Stimulated activated CD4-positive, alpha-beta T cell treated with anti-CD3 and anti-CD28 coated beads, Interleukin-2, amount 100 ng/mL, for 24 hours (primary cell): Measurements from ENCODE around the gene DNAH1.
A peak's percentile ranks its signal among the peaks of the same experiment; 100 is the strongest.

ENCODE experiments used
- DNase-seq, 2 donors: peaks; one replicate each; pipeline ENCODE4 v3.0.0-alpha.2; 2020

The DNAH1 gene

GRCh38 chr3:52291508-52292181, 24.5 kb upstream of the DNAH1 start:
- DNase-seq, result peak; percentile 38 to 48

- no peak for DNase-seq
These were observed 23.7 kb upstream of the DNAH1 start for GRCh38 chr3:52292247-52293065.

- no peak for DNase-seq
These were observed 22.4 kb upstream of the DNAH1 start for GRCh38 chr3:52293491-52294319.

GRCh38 chr3:52294320-52295150, 21.6 kb upstream of the DNAH1 start:
- no peak for DNase-seq

- no peak for DNase-seq
These were observed 20.4 kb upstream of the DNAH1 start for GRCh38 chr3:52295671-52296208.

GRCh38 chr3:52297242-52298148, 18.6 kb upstream of the DNAH1 start:
- no peak for DNase-seq

- no peak for DNase-seq
These were observed 17.7 kb upstream of the DNAH1 start for GRCh38 chr3:52298149-52299098.

- no peak for DNase-seq
These were observed 16.8 kb upstream of the DNAH1 start for GRCh38 chr3:52299247-52299878.

GRCh38 chr3:52299879-52300611, 16.1 kb upstream of the DNAH1 start:
- DNase-seq, result no peak

- no peak for DNase-seq
These were observed 13.5 kb upstream of the DNAH1 start for GRCh38 chr3:52302426-52303145.

- no peak for DNase-seq
These were observed 12.3 kb upstream of the DNAH1 start for GRCh38 chr3:52303811-52304210.

- DNase-seq, result no peak
These were observed 10.2 kb upstream of the DNAH1 start for GRCh38 chr3:52305926-52306325.

- no peak for DNase-seq
These were observed 9.1 kb upstream of the DNAH1 start for GRCh38 chr3:52306978-52307377.

GRCh38 chr3:52308308-52308707, 7.8 kb upstream of the DNAH1 start:
- DNase-seq, result no peak

- peak; percentile 36 to 47 for DNase-seq
These were observed 5.1 kb upstream of the DNAH1 start for GRCh38 chr3:52310861-52311575.

- no peak for DNase-seq
These were observed 4.5 kb upstream of the DNAH1 start for GRCh38 chr3:52311576-52312119.

GRCh38 chr3:52313188-52313773, 2.8 kb upstream of the DNAH1 start:
- no peak for DNase-seq
